GM21786 (cell line): ENCODE measurements around the gene C21orf58.
"Not testable (repeated sequence)": the region's sequence is repeated elsewhere in the genome, so short reads cannot be mapped to it uniquely, and the experiment has no call there.

Experiments used
- ATAC-seq: cut with Tn5 transposase; IDR thresholded peaks from one replicate; pipeline ENCODE4 v1.9.1; 2021; ENCODE audit not compliant: unreplicated experiment

Gene C21orf58

GRCh38 chr21:46325073-46325912 is 1.6 kb upstream of the C21orf58 start:
- no peak for ATAC-seq

DNA sequence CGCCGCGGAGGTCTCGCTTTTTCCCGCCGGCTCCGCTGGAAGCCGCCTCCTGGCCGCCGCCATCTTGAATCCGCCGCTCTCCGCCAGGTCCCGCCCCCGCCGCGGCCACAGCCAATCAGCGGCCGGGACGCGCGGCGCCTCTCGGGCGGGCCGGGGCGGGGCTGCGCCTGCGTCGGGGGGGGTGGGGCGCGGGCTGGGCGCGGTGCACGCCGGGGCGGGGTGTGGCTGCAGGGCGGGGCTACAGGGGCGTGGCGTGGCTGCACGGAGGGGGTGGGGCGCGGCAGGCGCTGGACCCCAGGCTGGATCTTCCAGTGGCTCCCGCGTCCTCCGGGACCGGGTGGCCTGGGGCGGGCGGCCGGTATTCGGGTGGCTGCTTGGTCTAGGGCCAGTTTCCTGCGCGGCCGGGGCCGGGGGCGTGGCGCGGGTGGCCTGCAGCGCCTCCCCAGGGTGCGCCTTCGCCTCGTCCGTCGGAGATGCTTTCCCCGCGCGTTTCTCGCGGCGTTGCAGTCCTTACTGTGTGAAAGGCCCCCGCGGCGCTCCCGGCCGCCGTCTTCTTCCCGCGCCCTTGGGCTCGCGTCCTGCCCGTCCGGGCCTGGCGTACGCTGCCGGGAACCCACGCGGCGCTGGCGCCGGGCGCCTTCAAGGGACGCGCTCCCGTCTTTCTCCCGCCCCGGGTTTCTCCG is 861 bp upstream of the C21orf58 start:
- ATAC-seq = peak; percentile 52

- ATAC-seq = peak; percentile 1
Measured at GRCh38 chr21:46323227-46323709, 402 bp downstream of the C21orf58 start.

DNA sequence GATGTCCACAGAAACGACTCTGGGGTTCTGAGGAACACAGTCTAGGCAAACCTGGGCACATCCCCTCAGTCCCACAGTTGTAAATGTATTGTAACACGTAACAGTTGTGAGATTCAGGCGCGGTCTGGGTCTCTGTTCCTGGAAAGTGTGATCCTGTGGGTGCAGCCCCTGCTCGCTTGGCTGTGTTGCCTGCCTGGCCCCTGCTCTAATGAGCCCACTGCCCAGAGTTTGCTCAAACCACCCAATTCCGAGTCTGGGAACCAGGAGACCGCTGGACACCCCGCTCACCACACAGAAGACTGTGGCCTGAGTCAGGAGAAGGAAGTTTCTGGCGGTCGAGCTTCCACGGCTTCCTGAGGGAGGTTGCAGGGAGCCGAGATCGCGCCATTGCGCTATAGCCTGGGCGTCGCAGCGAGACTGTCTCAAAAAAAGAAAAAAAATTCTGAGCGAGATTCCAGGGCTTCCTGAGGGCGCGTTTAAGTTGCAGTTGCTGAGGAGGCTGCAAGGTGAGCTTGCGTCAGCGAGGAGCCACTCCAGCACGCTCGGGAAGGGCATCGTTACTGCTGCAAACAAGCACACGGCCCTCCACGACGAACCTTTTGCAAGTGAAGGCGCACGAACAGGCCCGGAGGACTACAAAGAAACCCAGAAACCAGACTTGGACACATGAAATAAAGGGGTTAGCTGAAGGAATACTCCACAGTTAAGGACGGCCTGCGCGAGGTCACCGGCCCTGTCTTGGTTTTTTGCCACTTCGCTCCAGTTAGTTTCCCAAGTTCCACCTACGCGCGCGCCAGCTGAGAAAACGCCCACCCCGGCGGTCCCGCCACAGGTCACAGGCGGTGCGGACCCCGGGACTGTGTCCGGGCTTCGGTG is 1.1 kb downstream of the C21orf58 start:
- ATAC-seq = no peak

DNA sequence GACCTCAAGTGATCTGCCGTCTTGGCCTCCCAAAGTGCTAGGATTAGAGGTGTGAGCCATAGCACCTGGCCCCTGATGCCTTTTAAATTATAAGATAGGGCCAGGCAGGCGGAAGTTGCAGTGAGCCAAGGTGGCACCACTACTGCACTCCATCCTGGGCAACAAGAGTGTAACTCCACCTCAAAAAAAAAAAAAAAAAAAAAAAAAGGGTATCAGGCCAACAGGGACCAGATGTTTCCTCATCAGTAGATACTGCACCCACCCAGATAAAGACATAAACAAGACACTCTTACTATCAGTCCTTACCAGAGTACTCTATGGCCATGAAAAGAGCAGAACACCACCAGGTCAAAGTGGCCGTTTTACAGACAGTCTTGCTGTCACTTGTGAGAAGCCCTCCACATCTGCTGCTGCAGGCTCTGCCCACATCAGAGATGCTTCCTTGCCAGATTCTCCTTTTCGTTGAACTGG is 3.3 kb downstream of the C21orf58 start:
- ATAC-seq = no peak

DNA sequence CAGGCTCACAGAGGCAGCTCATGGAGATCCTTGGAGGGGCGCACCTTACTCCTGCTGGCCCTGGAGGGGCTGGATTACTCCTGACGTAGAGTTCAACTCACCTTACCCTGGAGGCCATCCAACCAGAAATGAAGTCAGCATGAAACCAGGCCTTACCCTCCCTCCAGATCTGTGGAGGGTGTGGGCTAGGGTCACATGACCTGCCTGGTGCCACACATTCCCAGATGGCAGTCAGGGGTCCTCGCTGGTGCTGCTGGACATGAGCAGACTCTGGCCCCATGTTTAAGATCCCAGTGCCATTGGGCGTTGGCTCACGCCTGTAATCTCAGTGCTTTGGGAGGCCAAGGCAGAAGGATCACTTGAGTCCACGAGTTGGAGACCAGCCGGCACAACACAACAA is 4.5 kb downstream of the C21orf58 start:
- no peak for ATAC-seq

DNA sequence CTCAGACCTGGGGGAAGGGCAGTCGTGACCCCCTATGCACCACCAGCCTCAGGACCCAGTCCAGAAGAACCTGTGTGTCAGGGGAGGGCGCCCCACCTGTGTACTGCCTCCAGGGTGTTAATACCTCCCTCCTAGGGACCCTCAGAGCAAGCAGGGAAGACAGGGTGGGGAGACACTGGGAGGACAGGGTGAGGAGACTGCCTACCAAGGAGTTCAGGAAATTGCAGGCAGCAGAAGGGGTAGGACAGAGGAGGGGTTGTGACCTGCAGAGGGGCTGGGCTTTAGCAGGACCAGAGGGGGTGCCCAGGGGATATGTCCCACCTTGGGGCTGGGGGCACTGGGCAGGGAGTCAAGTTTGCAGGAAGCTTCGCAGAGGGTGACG is 5.2 kb downstream of the C21orf58 start:
- ATAC-seq = no peak

- no peak for ATAC-seq
Measured at GRCh38 chr21:46317710-46318463, 5.8 kb downstream of the C21orf58 start.

GRCh38 chr21:46316708-46317324 is 6.9 kb downstream of the C21orf58 start:
- no peak for ATAC-seq

DNA sequence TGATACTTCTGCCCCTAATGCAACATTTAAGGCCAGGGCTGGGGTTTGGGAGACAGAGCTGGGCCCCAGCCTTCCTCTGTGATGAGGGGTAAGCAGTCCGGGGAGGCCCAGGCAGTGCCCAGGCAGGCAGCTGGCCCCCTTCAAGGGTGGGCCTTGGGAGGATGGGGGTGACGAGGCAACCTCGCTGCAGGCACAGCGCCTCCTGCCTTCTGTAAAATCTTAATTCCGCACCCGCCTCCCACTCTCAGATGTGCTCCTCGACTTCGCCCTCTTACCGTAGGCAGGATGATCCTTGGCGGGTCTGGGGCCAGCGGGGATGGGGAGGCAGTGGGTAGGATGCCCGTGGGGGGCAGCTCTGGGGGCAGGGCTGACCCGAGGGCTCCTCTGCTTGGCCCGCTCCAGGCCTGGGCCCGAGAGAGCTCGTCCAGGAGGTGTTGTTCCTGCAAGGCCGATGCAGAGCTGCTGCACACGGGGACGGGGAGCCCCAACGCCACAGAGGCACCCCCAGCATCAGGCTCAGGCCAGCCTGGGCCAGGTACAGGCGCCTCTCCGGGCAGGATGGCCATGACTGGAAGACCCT is 9.1 kb downstream of the C21orf58 start:
- ATAC-seq = no peak

GRCh38 chr21:46312949-46313348 is 10.7 kb downstream of the C21orf58 start:
- ATAC-seq = no peak

- no peak for ATAC-seq
Measured at GRCh38 chr21:46311568-46311967, 12.1 kb downstream of the C21orf58 start.

- ATAC-seq = not testable (repeated sequence)
Measured at GRCh38 chr21:46310260-46310659, 13.4 kb downstream of the C21orf58 start.

DNA sequence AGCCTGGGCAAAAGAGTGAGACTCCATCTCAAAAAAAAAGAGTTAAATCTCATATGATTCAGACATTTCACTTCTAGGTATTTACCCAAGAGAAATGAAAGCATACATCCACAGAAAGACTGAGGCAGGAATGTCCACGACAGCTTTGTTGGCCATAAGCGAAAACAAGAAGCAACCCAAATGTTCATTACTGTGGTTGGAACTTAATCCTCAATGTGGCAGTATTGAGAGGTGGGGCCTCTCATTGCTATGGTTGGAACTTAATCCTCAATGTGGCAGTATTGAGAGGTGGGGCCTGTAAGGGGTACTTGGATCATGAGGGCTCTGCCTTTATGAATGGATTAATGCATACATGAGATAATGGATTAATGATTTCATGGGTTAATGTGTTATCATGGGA is 15.2 kb downstream of the C21orf58 start:
- no peak for ATAC-seq

- ATAC-seq = no peak
Measured at GRCh38 chr21:46307625-46308024, 16.0 kb downstream of the C21orf58 start.

GRCh38 chr21:46304955-46305354 is 18.7 kb downstream of the C21orf58 start:
- ATAC-seq = no peak

GRCh38 chr21:46304437-46304836 is 19.2 kb downstream of the C21orf58 start:
- no peak for ATAC-seq

GRCh38 chr21:46301759-46302158 is 21.9 kb downstream of the C21orf58 start:
- ATAC-seq = no peak

DNA sequence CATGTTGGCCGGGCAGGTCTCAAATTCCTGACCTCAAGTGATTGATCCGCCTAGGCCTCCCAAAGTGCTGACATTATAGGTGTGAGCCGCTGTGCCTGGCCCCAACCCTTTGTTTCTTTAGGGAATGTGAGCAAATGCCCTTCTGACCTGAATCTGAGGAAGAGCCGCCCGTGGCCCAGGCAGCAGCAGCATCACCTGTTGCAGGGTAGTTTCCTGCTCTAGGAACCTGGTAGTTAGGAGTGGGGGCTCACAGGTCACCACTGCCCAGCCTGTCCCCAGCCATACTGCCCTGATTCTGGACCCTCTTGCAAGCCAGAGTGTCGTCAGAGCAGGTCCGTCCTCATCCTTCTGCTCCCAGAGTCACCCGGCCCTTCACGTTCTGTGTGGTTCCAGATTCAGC is 24.5 kb downstream of the C21orf58 start:
- no peak for ATAC-seq
